ENCODE results near the gene CNTNAP2. TPM values are rescaled to one million over a fixed set of nuclear protein-coding genes. Genes with fewer than 3 reads are reported as not detected.

Gene CNTNAP2
- total RNA-seq, 2 experiments from 2014 or later, result 0.28 TPM; not detected in 1

DNA sequence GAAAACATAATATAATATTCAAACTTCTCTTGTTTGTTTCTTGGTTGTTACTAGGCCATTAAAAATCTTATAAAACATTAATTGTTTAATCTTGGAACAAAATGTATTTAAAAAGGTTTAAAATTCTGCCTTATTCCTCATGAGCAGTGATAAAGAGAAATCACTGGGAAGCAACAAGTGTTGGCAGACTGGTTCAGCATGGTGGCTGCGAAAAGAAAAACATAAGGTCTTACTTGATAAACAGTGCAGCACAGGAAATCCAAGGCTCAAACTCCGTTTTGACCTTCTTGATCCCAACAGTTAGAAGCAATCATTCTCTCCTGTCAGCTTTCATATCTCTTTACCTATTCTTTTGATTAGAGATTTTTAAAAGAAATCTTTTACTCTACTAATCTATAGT is 530.8 kb downstream of the CNTNAP2 start:
- DNase-seq (ENCODE audit: low spot score), result no peak
- no peaks in the 10 kb centered on the region for H4K20me1 ChIP-seq (ENCODE audit: insufficient read depth, low read length)
- H3K79me2 ChIP-seq (ENCODE audit: insufficient read depth, low read depth, low read length), result no peaks in the 10 kb centered on the region
- H3K4me2 ChIP-seq (ENCODE audit: low read length), result no peak overlapping the region
- intact Hi-C loops (cut with micrococcal nuclease; ENCODE audit: unreplicated experiment), result no loop called here
- no peak overlapping the region for H3K4me3 ChIP-seq (ENCODE audit: low read depth, low read length, poor library complexity, severe bottlenecking)
- no peak overlapping the region for H2AFZ ChIP-seq (ENCODE audit: low read length)
- H3K36me3 ChIP-seq (ENCODE audit: insufficient read depth, low read length), result no peaks in the 10 kb centered on the region
- H3K9me3 ChIP-seq (ENCODE audit: low read length), result no peaks in the 10 kb centered on the region
- BruUV-seq (replicated peaks), result no TSS peak
- H3K27ac ChIP-seq (ENCODE audit: low read depth, low read length, poor library complexity, severe bottlenecking), result no peak overlapping the region
- no peaks in the 10 kb centered on the region for H3K9me2 ChIP-seq (ENCODE audit: insufficient read depth, low read length)
- POLR2A ChIA-PET, result no interaction called here
- TF ChIP-seq, protein P1, sequence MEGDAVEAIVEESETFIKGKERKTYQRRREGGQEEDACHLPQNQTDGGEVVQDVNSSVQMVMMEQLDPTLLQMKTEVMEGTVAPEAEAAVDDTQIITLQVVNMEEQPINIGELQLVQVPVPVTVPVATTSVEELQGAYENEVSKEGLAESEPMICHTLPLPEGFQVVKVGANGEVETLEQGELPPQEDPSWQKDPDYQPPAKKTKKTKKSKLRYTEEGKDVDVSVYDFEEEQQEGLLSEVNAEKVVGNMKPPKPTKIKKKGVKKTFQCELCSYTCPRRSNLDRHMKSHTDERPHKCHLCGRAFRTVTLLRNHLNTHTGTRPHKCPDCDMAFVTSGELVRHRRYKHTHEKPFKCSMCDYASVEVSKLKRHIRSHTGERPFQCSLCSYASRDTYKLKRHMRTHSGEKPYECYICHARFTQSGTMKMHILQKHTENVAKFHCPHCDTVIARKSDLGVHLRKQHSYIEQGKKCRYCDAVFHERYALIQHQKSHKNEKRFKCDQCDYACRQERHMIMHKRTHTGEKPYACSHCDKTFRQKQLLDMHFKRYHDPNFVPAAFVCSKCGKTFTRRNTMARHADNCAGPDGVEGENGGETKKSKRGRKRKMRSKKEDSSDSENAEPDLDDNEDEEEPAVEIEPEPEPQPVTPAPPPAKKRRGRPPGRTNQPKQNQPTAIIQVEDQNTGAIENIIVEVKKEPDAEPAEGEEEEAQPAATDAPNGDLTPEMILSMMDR (conservative IDR thresholded peaks at IDR 0.05; ENCODE audit: low read length), result no peak
- TF ChIP-seq EZH2phosphoT487 (IDR thresholded peaks at IDR 0.05; ENCODE audit: borderline replicate concordance, low read depth, low read length), result no peak
- CTCF ChIA-PET (ENCODE audit: unreplicated experiment), result no interaction called here
- no peaks in the 10 kb centered on the region for H3K4me1 ChIP-seq (ENCODE audit: insufficient read depth, low read length, poor library complexity, severe bottlenecking)

DNA sequence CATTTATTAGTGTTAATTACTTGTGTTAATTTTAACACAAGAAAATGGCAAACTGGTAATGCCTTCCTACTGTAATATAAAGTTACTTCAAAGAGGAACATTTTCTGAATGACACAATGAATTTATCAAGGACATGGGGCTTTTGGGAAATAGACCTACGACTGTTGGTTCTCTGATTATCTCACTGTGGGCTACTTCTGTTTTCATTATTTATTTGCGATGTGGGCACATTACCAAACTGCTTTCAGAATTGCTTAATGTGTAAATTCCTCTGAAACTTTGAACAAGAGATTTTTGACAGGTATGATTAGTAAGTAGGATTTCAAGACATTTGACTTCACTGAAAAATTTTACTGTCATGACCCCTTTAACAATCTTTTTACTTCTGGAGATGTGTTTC is 535.6 kb downstream of the CNTNAP2 start:
- H3K4me2 ChIP-seq (ENCODE audit: low read length), result no peak overlapping the region
- POLR2A ChIA-PET, result no interaction called here
- intact Hi-C loops (cut with micrococcal nuclease; ENCODE audit: unreplicated experiment), result no loop called here

DNA sequence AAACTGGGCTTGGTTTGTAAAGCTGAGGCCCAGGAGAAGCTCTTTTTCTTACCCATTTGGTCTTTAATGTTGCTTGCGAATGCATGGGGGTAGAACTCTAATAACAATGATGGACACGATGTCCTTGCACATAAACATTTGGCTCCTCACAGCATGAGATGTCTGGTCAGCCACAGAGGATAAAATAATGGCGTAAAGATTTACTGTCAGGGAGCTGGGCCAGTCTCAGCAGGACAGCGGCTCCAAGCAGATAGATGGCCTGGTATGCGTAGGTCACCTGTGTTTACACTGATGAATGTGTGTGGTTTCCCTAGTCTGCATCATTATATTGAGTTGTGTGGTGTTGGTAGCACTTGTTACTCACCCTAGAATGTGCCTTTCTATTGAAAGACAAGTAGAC is 537.4 kb downstream of the CNTNAP2 start:
- TF ChIP-seq, protein P1 (conservative IDR thresholded peaks at IDR 0.05; ENCODE audit: low read length), result no peak
- TF ChIP-seq EZH2phosphoT487 (IDR thresholded peaks at IDR 0.05; ENCODE audit: borderline replicate concordance, low read depth, low read length), result no peak

More for the DNA sequence above, 535.6 kb downstream of the CNTNAP2 start:
- Histone ChIP-seq H3K9me2 (ENCODE audit: insufficient read depth, low read length) (no peaks in the 10 kb centered on the region), H3K4me3 (ENCODE audit: low read depth, low read length, poor library complexity, severe bottlenecking) (no peak overlapping the region), H3K36me3 (ENCODE audit: insufficient read depth, low read length) (no peaks in the 10 kb centered on the region), H4K20me1 (ENCODE audit: insufficient read depth, low read length) (no peaks in the 10 kb centered on the region), H3K79me2 (ENCODE audit: insufficient read depth, low read depth, low read length) (no peaks in the 10 kb centered on the region), H3K27ac (ENCODE audit: low read depth, low read length, poor library complexity, severe bottlenecking) (no peak overlapping the region), H3K4me1 (ENCODE audit: insufficient read depth, low read length, poor library complexity, severe bottlenecking) (no peaks in the 10 kb centered on the region), H3K9me3 (ENCODE audit: low read length) (no peaks in the 10 kb centered on the region), H2AFZ (ENCODE audit: low read length) (no peak overlapping the region)
- no TSS peak for BruUV-seq (replicated peaks)
- CTCF ChIA-PET (ENCODE audit: unreplicated experiment), result no interaction called here
- DNase-seq (ENCODE audit: low spot score), result no peak
- TF ChIP-seq, protein P1 (conservative IDR thresholded peaks at IDR 0.05; ENCODE audit: low read length), result no peak
- TF ChIP-seq EZH2phosphoT487 (IDR thresholded peaks at IDR 0.05; ENCODE audit: borderline replicate concordance, low read depth, low read length), result no peak

More for the DNA sequence above, 537.4 kb downstream of the CNTNAP2 start:
- no peaks in the 10 kb centered on the region for H3K79me2 ChIP-seq (ENCODE audit: insufficient read depth, low read depth, low read length)
- H3K9me2 ChIP-seq (ENCODE audit: insufficient read depth, low read length), result no peaks in the 10 kb centered on the region
- H3K36me3 ChIP-seq (ENCODE audit: insufficient read depth, low read length), result no peaks in the 10 kb centered on the region
- CTCF ChIA-PET (ENCODE audit: unreplicated experiment), result no interaction called here
- no TSS peak for BruUV-seq (replicated peaks)
- no peaks in the 10 kb centered on the region for H3K4me1 ChIP-seq (ENCODE audit: insufficient read depth, low read length, poor library complexity, severe bottlenecking)
- DNase-seq (ENCODE audit: low spot score), result no peak
- H2AFZ ChIP-seq (ENCODE audit: low read length), result no peak overlapping the region
- H3K4me3 ChIP-seq (ENCODE audit: low read depth, low read length, poor library complexity, severe bottlenecking), result no peak overlapping the region
- no peak overlapping the region for H3K4me2 ChIP-seq (ENCODE audit: low read length)
- intact Hi-C loops (cut with micrococcal nuclease; ENCODE audit: unreplicated experiment), result no loop called here
- H4K20me1 ChIP-seq (ENCODE audit: insufficient read depth, low read length), result no peaks in the 10 kb centered on the region
- POLR2A ChIA-PET, result interaction anchor here (1.0 kb wide), 1 partner anchor 43 kb away, joined by 3 read pairs; no protein-coding TSS in a partner anchor
- no peak overlapping the region for H3K27ac ChIP-seq (ENCODE audit: low read depth, low read length, poor library complexity, severe bottlenecking)
- no peaks in the 10 kb centered on the region for H3K9me3 ChIP-seq (ENCODE audit: low read length)
